SK-N-SH (cell line): ENCODE measurements around the gene ACSS1.

Experiments
- CTCF ChIP-seq: fragments of 200-600 bp; sonication (generic); IDR thresholded peaks from 2 replicates; pipeline ENCODE4 v1.6.1; 2017; ENCODE audit warnings: antibody characterized with exemption, mild to moderate bottlenecking, moderate library complexity
- EZH2phosphoT487 ChIP-seq: fragments of 200-600 bp; sonication (generic); IDR thresholded peaks from 2 replicates; pipeline ENCODE4 v1.6.1; 2017; ENCODE audit warnings: low read depth, mixed run types, mild to moderate bottlenecking, antibody characterized with exemption, moderate library complexity, borderline replicate concordance
- FOXM1 ChIP-seq: IDR thresholded peaks from 2 replicates; pipeline ENCODE4 v1.4.0; 2012; ENCODE audit warnings: low read depth, mild to moderate bottlenecking
- RAD21 ChIP-seq: IDR thresholded peaks from 2 replicates; pipeline ENCODE4 v1.6.1; 2012; ENCODE audit warnings: mild to moderate bottlenecking, low read length
- YY1 ChIP-seq: IDR thresholded peaks from 2 replicates; pipeline ENCODE4 v1.4.0; 2012; ENCODE audit warnings: low read depth, mild to moderate bottlenecking

DNA sequence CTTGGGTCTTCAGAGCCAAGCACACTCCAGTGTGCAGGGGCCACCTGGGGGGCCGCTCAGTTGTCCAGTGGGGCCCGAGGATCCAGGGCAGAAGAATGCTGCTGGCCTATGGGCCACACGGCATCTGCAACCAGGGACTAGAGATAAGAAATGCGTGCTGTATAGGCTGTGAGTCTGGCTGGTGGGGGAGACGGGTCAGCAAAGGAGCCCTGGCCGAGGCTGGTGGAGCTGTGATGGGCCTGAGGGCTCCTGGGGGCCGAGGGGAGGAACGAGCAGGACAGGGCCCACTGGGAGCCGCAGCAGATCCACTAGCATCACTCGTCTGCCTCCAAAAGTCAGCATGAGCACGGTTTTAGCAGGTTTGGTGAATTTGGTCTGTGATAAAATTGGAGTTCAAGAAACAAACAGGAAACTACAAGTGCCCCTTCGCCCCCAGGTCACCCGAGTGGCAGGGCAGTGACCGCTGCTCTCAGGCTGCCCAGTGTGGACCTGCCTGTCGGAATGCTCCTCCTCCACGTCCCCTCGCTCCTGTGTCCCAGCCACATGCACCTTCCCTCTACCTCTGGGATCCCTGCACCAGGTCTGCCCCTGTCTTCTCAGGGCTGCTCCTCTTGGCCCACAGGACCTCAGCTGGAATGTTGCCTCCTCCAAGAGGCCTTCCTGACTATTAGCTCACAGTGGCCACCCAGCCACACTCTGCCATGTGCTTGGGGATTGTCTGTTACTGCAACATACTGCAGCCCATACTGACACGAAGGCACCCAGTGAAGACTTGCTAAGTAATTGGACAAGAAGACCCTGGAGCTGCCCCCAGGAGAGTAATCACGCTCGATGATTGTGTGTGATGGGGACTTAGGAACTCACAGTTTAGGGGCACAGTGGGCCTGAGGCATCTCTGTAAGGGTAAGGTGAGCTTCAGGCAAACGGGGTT is 10.9 kb downstream of the ACSS1 start:
- no peak for TF ChIP-seq CTCF
- TF ChIP-seq YY1 = no peak
- no peak for TF ChIP-seq EZH2phosphoT487
- no peak for TF ChIP-seq RAD21
- TF ChIP-seq FOXM1 = no peak
